Fibroblast of the aortic adventitia (primary cell): Measurements from ENCODE around the gene SLC25A22. TPM values are rescaled to one million over a fixed set of nuclear protein-coding genes. Genes with fewer than 3 reads are reported as not detected.
A peak's percentile ranks its signal among the peaks of the same experiment; 100 is the strongest.

Experiments used
- DNase-seq: peaks from one replicate; pipeline ENCODE4 v3.0.0-alpha.2; 2010; ENCODE audit warnings: low read depth
- H3K4me3 ChIP-seq: 2 replicates; pipeline ENCODE4 v1.5.1; 2011; ENCODE audit warnings: low read depth, mild to moderate bottlenecking, control low read depth, low read length, moderate library complexity
- CTCF ChIP-seq: IDR thresholded peaks from 2 replicates; pipeline ENCODE4 v1.5.1; 2011; ENCODE audit warnings: mild to moderate bottlenecking, low read length, control low read depth, inconsistent platforms; ENCODE audit not compliant: insufficient read depth
- total RNA-seq: library from RNA; depleted of rRNA; stranded (reverse); fragments of >200 nt; gene quantifications from 2 replicates; pipeline ENCODE4 v1.2.3, GENCODE V29; 2012; ENCODE audit warnings: low replicate concordance

SLC25A22 gene
- total RNA-seq, 1 donor, result 16.7 TPM

- no peak overlapping the region for H3K4me3 ChIP-seq
- TF ChIP-seq CTCF, result no peak
- no peak for DNase-seq
Observed at GRCh38 chr11:778976-779954, 18.8 kb downstream of the SLC25A22 start.

- DNase-seq, result peak; percentile 78
- no peak for TF ChIP-seq CTCF
- peak within 1 kb of the TSS; percentile 85 for H3K4me3 ChIP-seq
Observed at GRCh38 chr11:777288-778255, 20.5 kb downstream of the SLC25A22 start, which contains the start of gene GATD1. Gene GATD1 (minus strand): TSS chr11:777487. CDS start chr11:777462, 25 bp downstream.

GRCh38 chr11:776561-777287 lies 21.4 kb downstream of the SLC25A22 start:
- DNase-seq, result no peak

GRCh38 chr11:776263-776560 lies 21.9 kb downstream of the SLC25A22 start:
- H3K4me3 ChIP-seq, result peak overlapping the region; percentile 85
- no peak for TF ChIP-seq CTCF
- DNase-seq, result no peak

More at GRCh38 chr11:776561-777287, 21.4 kb downstream of the SLC25A22 start:
- TF ChIP-seq CTCF, result no peak
- peak overlapping the region; percentile 85 for H3K4me3 ChIP-seq

GRCh38 chr11:774873-775592 lies 23.0 kb downstream of the SLC25A22 start:
- TF ChIP-seq CTCF, result no peak
- DNase-seq, result peak; percentile 49
- H3K4me3 ChIP-seq, result peak overlapping the region; percentile 48
